Measurements from ENCODE around the gene BBS9.
"Not testable (repeated sequence)": the region's sequence is repeated elsewhere in the genome, so short reads cannot be mapped to it uniquely, and the experiment has no call there.

The BBS9 gene

GRCh38 chr7:33250421-33250871 is 121.1 kb downstream of the BBS9 start:
- H3K4me3 ChIP-seq (ENCODE audit: control insufficient read depth, low read depth, low read length), result no peak overlapping the region
- no peak for TF ChIP-seq CTCF (conservative IDR thresholded peaks at IDR 0.05; ENCODE audit: control insufficient read depth, insufficient read depth, low read depth, low read length)
- DNase-seq (ENCODE audit: low read depth), result peak; percentile 65

GRCh38 chr7:33251301-33251700 is 121.9 kb downstream of the BBS9 start:
- no peak overlapping the region for H3K4me3 ChIP-seq (ENCODE audit: control insufficient read depth, low read depth, low read length)
- peak; percentile 26 for DNase-seq (ENCODE audit: low read depth)
- TF ChIP-seq CTCF (conservative IDR thresholded peaks at IDR 0.05; ENCODE audit: control insufficient read depth, insufficient read depth, low read depth, low read length), result no peak

GRCh38 chr7:33258491-33258951 is 129.2 kb downstream of the BBS9 start:
- TF ChIP-seq CTCF (conservative IDR thresholded peaks at IDR 0.05; ENCODE audit: control insufficient read depth, insufficient read depth, low read depth, low read length), result no peak
- DNase-seq (ENCODE audit: low read depth), result peak; percentile 25
- H3K4me3 ChIP-seq (ENCODE audit: control insufficient read depth, low read depth, low read length), result no peak overlapping the region

GRCh38 chr7:33261585-33261984 is 132.2 kb downstream of the BBS9 start:
- TF ChIP-seq CTCF (conservative IDR thresholded peaks at IDR 0.05; ENCODE audit: control insufficient read depth, insufficient read depth, low read depth, low read length), result no peak
- peak; percentile 30 for DNase-seq (ENCODE audit: low read depth)
- H3K4me3 ChIP-seq (ENCODE audit: control insufficient read depth, low read depth, low read length), result no peak overlapping the region

- no peak overlapping the region for H3K4me3 ChIP-seq (ENCODE audit: control insufficient read depth, low read depth, low read length)
- DNase-seq (ENCODE audit: low read depth), result peak; percentile 38
- no peak for TF ChIP-seq CTCF (conservative IDR thresholded peaks at IDR 0.05; ENCODE audit: control insufficient read depth, insufficient read depth, low read depth, low read length)
Observed at GRCh38 chr7:33262476-33262875, 133.1 kb downstream of the BBS9 start.

GRCh38 chr7:33271839-33272371 is 142.5 kb downstream of the BBS9 start:
- H3K4me3 ChIP-seq (ENCODE audit: control insufficient read depth, low read depth, low read length); DNase-seq (ENCODE audit: low read depth): not testable (repeated sequence)

GRCh38 chr7:33273356-33273755 is 144.0 kb downstream of the BBS9 start:
- DNase-seq (ENCODE audit: low read depth), result no peak
- TF ChIP-seq CTCF (conservative IDR thresholded peaks at IDR 0.05; ENCODE audit: control insufficient read depth, insufficient read depth, low read depth, low read length), result no peak
- H3K4me3 ChIP-seq (ENCODE audit: control insufficient read depth, low read depth, low read length), result no peak overlapping the region
